GM19193 (cell line): Measurements from ENCODE around the gene FANCC.

Source experiments
- POLR2A ChIP-seq: IDR thresholded peaks from 4 replicates; pipeline ENCODE4 v1.6.1; 2011; ENCODE audit not compliant: insufficient read depth, insufficient read length; ENCODE audit errors: extremely low read depth

The FANCC gene

GRCh38 chr9:95305770-95306492, 11.6 kb downstream of the FANCC start:
- no peak for TF ChIP-seq POLR2A

- TF ChIP-seq POLR2A = no peak
Observed at GRCh38 chr9:95302479-95302878, 15.0 kb downstream of the FANCC start.

- no peak for TF ChIP-seq POLR2A
Observed at GRCh38 chr9:95297760-95298159, 19.7 kb downstream of the FANCC start.

GRCh38 chr9:95297316-95297715, 20.2 kb downstream of the FANCC start:
- no peak for TF ChIP-seq POLR2A

GRCh38 chr9:95296761-95297160, 20.7 kb downstream of the FANCC start:
- TF ChIP-seq POLR2A = no peak

GRCh38 chr9:95292226-95292625, 25.3 kb downstream of the FANCC start:
- no peak for TF ChIP-seq POLR2A

GRCh38 chr9:95286151-95286550, 31.4 kb downstream of the FANCC start:
- TF ChIP-seq POLR2A = no peak

- no peak for TF ChIP-seq POLR2A
Observed at GRCh38 chr9:95285307-95285706, 32.2 kb downstream of the FANCC start.

GRCh38 chr9:95284162-95285080, 33.1 kb downstream of the FANCC start:
- no peak for TF ChIP-seq POLR2A

GRCh38 chr9:95283673-95284072, 33.8 kb downstream of the FANCC start:
- no peak for TF ChIP-seq POLR2A

GRCh38 chr9:95282332-95282731, 35.2 kb downstream of the FANCC start:
- TF ChIP-seq POLR2A = no peak

GRCh38 chr9:95280745-95281144, 36.8 kb downstream of the FANCC start:
- no peak for TF ChIP-seq POLR2A

- TF ChIP-seq POLR2A = no peak
Observed at GRCh38 chr9:95277509-95277908, 40.0 kb downstream of the FANCC start.

- TF ChIP-seq POLR2A = no peak
Observed at GRCh38 chr9:95276395-95276954, 41.0 kb downstream of the FANCC start.

GRCh38 chr9:95273369-95274022, 44.0 kb downstream of the FANCC start:
- no peak for TF ChIP-seq POLR2A
